Measurements from ENCODE around the gene TMEM213. TPM values are rescaled to one million over a fixed set of nuclear protein-coding genes. Genes with fewer than 3 reads are reported as not detected.

TMEM213 gene, protein sequence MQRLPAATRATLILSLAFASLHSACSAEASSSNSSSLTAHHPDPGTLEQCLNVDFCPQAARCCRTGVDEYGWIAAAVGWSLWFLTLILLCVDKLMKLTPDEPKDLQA
- total RNA-seq (not detected), polyA plus RNA-seq (not detected)
- long read RNA-seq, donor 1 = 0 reads
- long read RNA-seq, donor 2 = 0 reads
- long read RNA-seq, donor 3 = 0 reads
- long read RNA-seq, donor 4 = 0 reads

DNA sequence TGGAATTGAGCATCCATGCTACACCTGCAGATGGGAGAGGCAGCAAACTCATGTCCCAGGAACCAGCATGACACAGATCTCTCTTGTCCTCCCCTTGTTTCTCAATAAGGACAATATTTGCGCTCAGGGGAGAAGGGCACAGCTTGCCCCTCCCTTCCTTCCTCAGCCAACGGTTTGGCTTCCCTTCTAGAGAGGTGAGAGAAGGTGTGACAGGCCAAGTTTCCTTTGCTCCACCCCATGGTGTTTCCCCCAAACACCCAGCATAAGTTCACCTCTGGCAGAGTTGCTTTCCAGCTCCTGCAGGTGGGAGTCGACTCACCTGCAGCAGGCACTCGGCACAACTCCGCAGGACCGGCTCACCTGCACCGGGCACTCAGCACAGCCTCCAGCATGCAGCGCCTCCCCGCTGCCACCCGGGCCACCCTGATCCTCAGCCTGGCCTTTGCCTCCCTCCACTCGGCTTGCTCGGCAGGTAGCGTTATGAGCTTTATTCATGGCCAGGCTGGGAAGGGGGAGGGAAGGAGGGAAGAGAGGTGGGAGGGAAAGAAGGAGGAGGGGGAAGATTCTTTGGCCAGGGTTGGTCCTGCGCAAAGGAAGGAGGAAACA lies at the start of gene TMEM213, which contains the start of gene ATP6V0A4:
TSS of gene TMEM213 (plus strand) at position 280 of the 606 bp plus-strand sequence. CDS start at position 391, 111 bp downstream.
TSS of gene ATP6V0A4 (minus strand) at position 482 of the 606 bp plus-strand sequence. CDS start 26,949 bp downstream, outside the sequence.
- H3K4me1 ChIP-seq (ENCODE audit: control insufficient read depth, insufficient read depth, low read length) = no peaks in the 10 kb centered on the region
- no peak for DNase-seq
- no peak within 1 kb of the TSS for H3K4me3 ChIP-seq (ENCODE audit: low read length)
- WGBS = 19% methylated on average over 14 of the region's 14 CpGs
- intact Hi-C loops (cut with DNase I) = no loop called here
- H3K9me3 ChIP-seq (ENCODE audit: control insufficient read depth, low read length) = no peaks in the 10 kb centered on the region
- H3K27ac ChIP-seq (ENCODE audit: low read length) = no peak within 1 kb of the TSS
- no peak for ATAC-seq
- no peaks in the 10 kb centered on the region for H3K27me3 ChIP-seq (ENCODE audit: control insufficient read depth, insufficient read depth)

DNA sequence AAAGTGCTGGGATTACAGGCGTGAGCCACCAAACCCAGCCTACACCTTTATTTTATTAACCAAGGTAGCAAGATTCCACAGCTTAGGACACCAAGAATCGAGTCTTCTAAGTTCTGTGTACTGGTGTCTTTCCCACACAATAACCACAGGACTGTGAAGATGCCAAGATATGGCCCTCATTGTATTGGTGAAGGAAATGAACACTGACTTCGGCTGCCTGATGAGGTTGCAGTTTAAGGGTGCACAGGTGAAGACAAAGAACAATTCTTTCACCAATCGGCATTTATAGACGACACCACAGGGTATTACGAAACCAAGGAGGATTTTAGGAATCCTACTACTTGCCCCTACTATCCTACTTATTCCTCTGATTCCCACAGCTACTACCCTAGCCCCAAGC lies 49.1 kb upstream of the TMEM213 start:
- Histone ChIP-seq H3K27ac (ENCODE audit: low read length) (no peak overlapping the region), H3K4me1 (ENCODE audit: control insufficient read depth, insufficient read depth, low read length) (no peaks in the 10 kb centered on the region), H3K9me3 (ENCODE audit: control insufficient read depth, low read length) (no peaks in the 10 kb centered on the region), H3K4me3 (ENCODE audit: low read length) (no peak overlapping the region), H3K27me3 (ENCODE audit: control insufficient read depth, insufficient read depth) (no peaks in the 10 kb centered on the region)
- intact Hi-C loops (cut with DNase I) = no loop called here
- 86% methylated on average over 6 of the region's 6 CpGs for WGBS
- DNase-seq (no peak), ATAC-seq (no peak)

DNA sequence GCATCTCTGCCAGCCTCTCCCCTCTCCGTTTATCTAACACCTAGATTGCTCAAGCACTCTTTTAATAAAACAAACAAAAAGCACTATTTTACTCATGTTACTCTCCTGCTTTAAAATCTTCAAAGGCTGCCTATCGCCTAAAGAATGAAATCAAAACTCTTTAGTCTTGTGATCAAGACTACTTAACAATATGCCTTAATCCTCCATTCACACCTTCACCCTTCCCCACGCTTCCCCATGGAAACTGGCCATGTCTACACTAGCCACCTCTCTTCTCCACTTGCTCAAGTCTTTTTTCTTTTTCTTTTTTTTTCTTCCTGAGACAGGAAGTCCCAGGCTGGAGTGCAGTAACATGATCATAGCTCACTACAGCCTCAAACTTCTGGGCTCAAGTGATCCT lies 47.8 kb upstream of the TMEM213 start:
- Histone ChIP-seq H3K27ac (ENCODE audit: low read length) (no peak overlapping the region), H3K4me1 (ENCODE audit: control insufficient read depth, insufficient read depth, low read length) (no peaks in the 10 kb centered on the region), H3K27me3 (ENCODE audit: control insufficient read depth, insufficient read depth) (no peaks in the 10 kb centered on the region), H3K9me3 (ENCODE audit: control insufficient read depth, low read length) (no peaks in the 10 kb centered on the region), H3K4me3 (ENCODE audit: low read length) (no peak overlapping the region)
- ATAC-seq (no peak), DNase-seq (no peak)
- 72% methylated on average over 3 of the region's 3 CpGs for WGBS
- intact Hi-C loops (cut with DNase I) = no loop called here

DNA sequence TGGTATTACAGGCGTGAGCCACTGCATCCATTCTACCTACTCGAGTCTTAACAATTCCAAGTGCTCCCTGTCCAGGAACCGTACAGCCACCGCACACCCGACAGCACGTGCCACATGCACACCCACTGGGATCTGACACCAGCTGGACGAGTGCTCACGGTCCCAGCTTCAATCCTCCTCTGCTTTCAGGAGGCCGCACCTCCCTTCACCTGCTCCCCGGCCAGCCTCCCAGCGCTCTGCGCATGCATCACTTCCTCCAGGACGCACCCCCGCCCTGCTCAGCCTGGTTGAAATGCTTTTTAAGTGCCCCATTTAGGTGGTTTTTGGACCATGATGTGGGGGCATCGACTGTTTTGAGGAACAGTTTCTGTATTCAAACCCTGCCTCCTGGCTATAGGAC lies 47.3 kb upstream of the TMEM213 start:
- intact Hi-C loops (cut with DNase I) = no loop called here
- no peak for DNase-seq
- H3K4me3 ChIP-seq (ENCODE audit: low read length) = no peak overlapping the region

DNA sequence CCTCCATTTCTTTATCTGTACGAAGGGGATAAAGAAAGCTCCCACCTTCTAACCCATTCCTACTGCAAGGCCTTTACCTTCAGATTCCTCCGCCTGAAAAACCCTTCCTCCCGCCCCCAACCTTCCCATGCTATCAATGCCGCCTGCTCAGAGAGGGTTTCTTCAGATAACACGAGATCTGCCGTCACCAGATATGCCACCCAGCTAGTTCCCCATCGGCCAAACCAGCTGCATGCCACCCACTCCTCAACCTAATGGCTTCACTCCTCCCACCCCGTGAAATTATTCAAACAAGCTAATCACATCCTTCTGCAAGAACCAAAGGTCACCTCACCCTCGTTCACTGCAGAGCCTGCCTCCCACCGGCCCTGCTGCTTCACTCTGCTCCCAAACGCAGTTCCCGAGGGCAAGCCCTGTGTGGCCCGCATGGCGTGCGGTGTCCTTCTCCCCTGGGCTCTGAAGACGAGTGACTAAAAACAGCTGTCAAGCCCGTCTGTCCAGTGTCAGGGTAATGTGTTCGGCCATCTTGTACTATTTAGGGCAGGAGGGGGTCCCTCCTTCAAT lies 46.8 kb upstream of the TMEM213 start:
- ATAC-seq (no peak), DNase-seq (no peak)
- H3K9me3 ChIP-seq (ENCODE audit: control insufficient read depth, low read length) = no peaks in the 10 kb centered on the region
- H3K27me3 ChIP-seq (ENCODE audit: control insufficient read depth, insufficient read depth) = no peaks in the 10 kb centered on the region
- intact Hi-C loops (cut with DNase I) = no loop called here
- H3K4me1 ChIP-seq (ENCODE audit: control insufficient read depth, insufficient read depth, low read length) = no peaks in the 10 kb centered on the region
- H3K4me3 ChIP-seq (ENCODE audit: low read length) = no peak overlapping the region
- 66% methylated on average over 18 of the region's 18 CpGs for WGBS
- H3K27ac ChIP-seq (ENCODE audit: low read length) = no peak overlapping the region

More for the DNA sequence above, 47.3 kb upstream of the TMEM213 start:
- H3K27me3 ChIP-seq (ENCODE audit: control insufficient read depth, insufficient read depth) = no peaks in the 10 kb centered on the region
- H3K4me1 ChIP-seq (ENCODE audit: control insufficient read depth, insufficient read depth, low read length) = no peaks in the 10 kb centered on the region
- 96% methylated on average over 15 of the region's 15 CpGs for WGBS
- H3K27ac ChIP-seq (ENCODE audit: low read length) = no peak overlapping the region
- no peak for ATAC-seq
- no peaks in the 10 kb centered on the region for H3K9me3 ChIP-seq (ENCODE audit: control insufficient read depth, low read length)

DNA sequence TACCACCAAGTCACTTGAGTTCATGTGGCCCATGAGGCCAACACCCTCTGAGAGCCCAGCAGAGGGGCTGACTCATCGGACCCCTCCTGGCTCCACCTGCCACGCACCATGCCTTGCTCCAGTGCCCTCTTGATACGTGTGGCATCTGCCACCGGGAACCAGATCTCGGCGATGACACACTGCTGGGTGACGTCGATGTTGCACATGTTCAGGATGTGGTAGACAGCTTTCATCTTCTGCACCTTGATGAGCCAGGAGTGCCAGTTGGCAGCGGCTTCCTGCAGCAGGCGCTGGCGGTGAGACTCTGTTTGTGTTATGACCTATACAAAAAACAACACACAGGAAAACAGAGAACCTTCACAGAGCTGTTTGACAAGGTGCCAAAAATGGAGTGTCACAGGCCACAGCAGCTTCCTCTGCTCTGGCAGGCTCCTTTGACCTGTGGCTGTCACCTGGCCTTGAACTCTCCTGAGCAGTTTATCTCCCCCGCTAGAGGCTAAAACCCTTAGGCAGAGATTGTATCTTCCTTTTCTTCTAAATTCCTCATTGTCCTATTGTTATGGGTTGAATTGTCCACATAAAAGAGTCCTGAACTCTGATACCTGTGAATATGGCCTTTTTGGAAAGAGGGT lies 45.2 kb upstream of the TMEM213 start:
- Histone ChIP-seq H3K9me3 (ENCODE audit: control insufficient read depth, low read length) (no peaks in the 10 kb centered on the region), H3K27me3 (ENCODE audit: control insufficient read depth, insufficient read depth) (no peaks in the 10 kb centered on the region), H3K4me1 (ENCODE audit: control insufficient read depth, insufficient read depth, low read length) (no peaks in the 10 kb centered on the region), H3K27ac (ENCODE audit: low read length) (no peak overlapping the region), H3K4me3 (ENCODE audit: low read length) (no peak overlapping the region)
- intact Hi-C loops (cut with DNase I) = no loop called here
- DNase-seq (peak; percentile 15 to 64 (median 52)), ATAC-seq (peak in 1 of 2 donors; percentile 54)
- WGBS = 39% methylated on average over 12 of the region's 12 CpGs

DNA sequence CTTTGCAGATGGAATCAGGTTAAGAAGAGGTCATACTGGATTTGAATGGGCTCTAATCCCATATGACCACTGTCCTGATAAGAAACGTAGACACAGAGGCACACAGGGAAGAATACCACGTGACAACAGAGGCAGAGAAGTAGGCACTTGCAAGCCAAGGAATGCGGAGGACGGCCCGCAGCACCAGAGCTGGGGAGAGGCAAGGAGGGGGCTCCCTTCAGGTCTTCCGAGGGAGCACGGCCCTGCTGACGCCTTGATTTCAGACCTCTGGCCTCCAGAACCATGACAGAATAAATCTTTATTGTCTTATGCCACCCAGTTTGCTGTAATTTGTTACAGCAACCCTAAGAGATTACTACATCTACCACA lies 44.7 kb upstream of the TMEM213 start:
- no peak overlapping the region for H3K4me3 ChIP-seq (ENCODE audit: low read length)
- WGBS = 47% methylated on average over 8 of the region's 8 CpGs
- no peak for DNase-seq
- H3K4me1 ChIP-seq (ENCODE audit: control insufficient read depth, insufficient read depth, low read length) = no peaks in the 10 kb centered on the region
- intact Hi-C loops (cut with DNase I) = no loop called here
- no peak for ATAC-seq
- H3K9me3 ChIP-seq (ENCODE audit: control insufficient read depth, low read length) = no peaks in the 10 kb centered on the region
- H3K27ac ChIP-seq (ENCODE audit: low read length) = no peak overlapping the region
- H3K27me3 ChIP-seq (ENCODE audit: control insufficient read depth, insufficient read depth) = no peaks in the 10 kb centered on the region

DNA sequence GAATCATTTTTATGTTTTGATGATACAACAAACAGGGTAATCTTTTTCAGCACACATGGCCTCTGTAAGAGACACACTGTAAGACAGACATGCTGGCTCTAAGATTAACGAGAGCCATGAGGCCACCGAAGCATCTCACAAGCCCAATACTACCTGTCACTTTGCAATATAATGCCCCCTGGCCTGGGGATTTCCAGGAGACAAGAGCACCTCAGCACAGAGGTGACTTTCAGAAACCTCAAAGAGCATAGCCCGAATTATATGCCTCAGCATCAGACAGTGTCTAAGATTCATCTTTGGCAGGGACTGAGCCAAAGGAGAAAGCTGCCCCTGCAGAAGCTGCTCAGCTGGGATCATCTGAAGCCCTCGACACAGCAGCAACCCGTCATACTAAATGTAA lies 44.2 kb upstream of the TMEM213 start:
- Histone ChIP-seq H3K27ac (ENCODE audit: low read length) (no peak overlapping the region), H3K4me3 (ENCODE audit: low read length) (no peak overlapping the region), H3K4me1 (ENCODE audit: control insufficient read depth, insufficient read depth, low read length) (no peaks in the 10 kb centered on the region), H3K9me3 (ENCODE audit: control insufficient read depth, low read length) (no peaks in the 10 kb centered on the region), H3K27me3 (ENCODE audit: control insufficient read depth, insufficient read depth) (no peaks in the 10 kb centered on the region)
- ATAC-seq (no peak), DNase-seq (no peak)
- intact Hi-C loops (cut with DNase I) = no loop called here
- WGBS = 80% methylated on average over 5 of the region's 5 CpGs

DNA sequence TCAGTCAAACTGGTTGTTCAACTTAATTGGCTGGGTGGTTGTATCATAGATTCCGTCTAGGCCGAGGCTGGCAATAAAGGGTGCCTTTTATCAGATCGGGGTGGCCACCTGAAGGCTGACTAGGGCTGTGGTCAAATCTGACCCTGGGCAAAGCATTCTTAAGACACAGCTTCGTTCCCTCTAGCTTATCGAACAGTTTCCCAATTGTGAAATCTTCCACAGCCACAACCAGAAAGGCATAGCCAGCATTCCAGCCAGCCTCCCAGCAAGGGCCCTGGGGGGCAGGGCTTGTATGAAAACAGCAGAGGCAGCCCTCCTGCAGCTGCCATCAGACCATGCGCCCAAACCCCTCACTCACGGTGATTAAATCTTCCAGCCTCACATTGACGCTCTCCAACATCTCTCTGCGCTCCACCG lies 42.5 kb upstream of the TMEM213 start:
- WGBS = 81% methylated on average over 10 of the region's 10 CpGs
- intact Hi-C loops (cut with DNase I) = no loop called here
- H3K4me3 ChIP-seq (ENCODE audit: low read length) = no peak overlapping the region
- DNase-seq = no peak
- no peak for ATAC-seq
- no peak overlapping the region for H3K27ac ChIP-seq (ENCODE audit: low read length)
- H3K9me3 ChIP-seq (ENCODE audit: control insufficient read depth, low read length) = no peaks in the 10 kb centered on the region
- no peaks in the 10 kb centered on the region for H3K4me1 ChIP-seq (ENCODE audit: control insufficient read depth, insufficient read depth, low read length)
- H3K27me3 ChIP-seq (ENCODE audit: control insufficient read depth, insufficient read depth) = no peaks in the 10 kb centered on the region

DNA sequence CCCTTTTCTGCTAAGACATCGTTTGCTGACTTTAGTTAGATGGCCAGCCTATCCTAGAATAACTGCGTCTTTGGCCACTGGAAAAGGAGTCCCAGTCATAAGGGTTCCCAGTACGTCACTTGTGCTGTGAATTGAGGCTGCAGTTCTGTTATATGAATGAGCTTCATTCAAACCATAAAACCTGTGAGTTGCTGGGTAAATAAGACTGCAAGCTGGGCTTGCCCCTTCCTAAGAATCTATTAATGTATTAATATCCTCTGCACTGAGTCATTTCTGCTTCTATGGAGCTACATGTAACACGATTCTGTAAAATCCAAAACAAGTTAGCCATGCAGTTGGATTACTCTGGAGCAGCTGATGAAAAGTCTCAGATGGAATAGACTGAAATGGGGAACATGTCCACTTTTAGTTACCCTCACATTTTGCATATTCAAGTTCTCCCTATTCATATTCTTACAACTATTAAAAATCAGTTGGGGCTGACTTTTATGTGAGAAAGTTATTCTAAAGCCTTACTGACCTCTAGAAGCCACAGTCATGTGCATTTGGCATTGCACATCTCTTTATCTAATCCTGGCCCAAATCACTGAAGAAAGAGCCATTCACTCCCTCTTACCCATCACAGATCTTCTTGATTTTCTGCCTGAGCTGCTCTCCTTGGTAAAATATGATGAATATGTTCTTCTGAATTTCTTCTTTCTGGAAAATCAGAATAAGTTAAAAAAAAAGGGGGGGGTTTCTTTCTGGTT lies 41.8 kb upstream of the TMEM213 start:
- Histone ChIP-seq H3K27me3 (ENCODE audit: control insufficient read depth, insufficient read depth) (no peaks in the 10 kb centered on the region), H3K9me3 (ENCODE audit: control insufficient read depth, low read length) (no peaks in the 10 kb centered on the region), H3K27ac (ENCODE audit: low read length) (no peak overlapping the region), H3K4me3 (ENCODE audit: low read length) (no peak overlapping the region), H3K4me1 (ENCODE audit: control insufficient read depth, insufficient read depth, low read length) (no peaks in the 10 kb centered on the region)
- intact Hi-C loops (cut with DNase I) = no loop called here
- ATAC-seq (no peak), DNase-seq (no peak)
- 63% methylated on average over 4 of the region's 4 CpGs for WGBS
